ENCODE measurements around the gene DDX28. TPM values are rescaled to one million over a fixed set of nuclear protein-coding genes. Genes with fewer than 3 reads are reported as not detected.

DDX28 gene
- total and polyA plus RNA-seq, 9 of the 15 experiments (the other 6 are each of a cell fraction or from before 2014, with no cell fraction given), result 2.8 to 24.5 (median 15.9) TPM

- TF ChIP-seq ZBTB40 (IDR thresholded peaks at IDR 0.05) (no peak), ZBTB40 (CRISPR knock-in tag; IDR thresholded peaks at IDR 0.05) (no peak), CCNT2 (IDR thresholded peaks at IDR 0.05; ENCODE audit: borderline replicate concordance, extremely low read depth, insufficient read length, low read depth, low read length) (no peak), ZFPM2 (CRISPR knock-in tag; IDR thresholded peaks at IDR 0.05) (no peak), ZBTB8A (IDR thresholded peaks at IDR 0.05; ENCODE audit: partially characterized antibody) (no peak), IRF1 (CRISPR knock-in tag; IDR thresholded peaks at IDR 0.05; ENCODE audit: borderline replicate concordance) (no peak), ATF7 (IDR thresholded peaks at IDR 0.05) (no peak), RNF219 (CRISPR knock-in tag; IDR thresholded peaks at IDR 0.05) (no peak), NFIX (CRISPR knock-in tag; IDR thresholded peaks at IDR 0.05; ENCODE audit: low read depth) (no peak), GMEB1 (CRISPR knock-in tag; IDR thresholded peaks at IDR 0.05) (no peak), PCBP1 (IDR thresholded peaks at IDR 0.05; ENCODE audit: low read depth, low read length, poor library complexity, severe bottlenecking) (no peak), MAZ (CRISPR knock-in tag; conservative IDR thresholded peaks at IDR 0.05 in 1 of 2, IDR thresholded peaks at IDR 0.05 in 1 of 2) (no peak), SRSF1 (IDR thresholded peaks at IDR 0.05; ENCODE audit: low read depth, low read length) (no peak)
Measured at GRCh38 chr16:68068926-68069325, 45.9 kb upstream of the DDX28 start (continued).

Data from K562 (cell line).